ENCODE data around the gene CDH4. TPM values are rescaled to one million over a fixed set of nuclear protein-coding genes. Genes with fewer than 3 reads are reported as not detected.

The CDH4 gene
- total and polyA plus RNA-seq, 2 donors from 2014 or later: 1.1 TPM; not detected in 1

GRCh38 chr20:61436283-61436666 lies 184.2 kb downstream of the CDH4 start:
- H3K27ac ChIP-seq (ENCODE audit: low read depth in 2 of 2, low read length in 2 of 2): no peak overlapping the region
- H3K4me3 ChIP-seq (ENCODE audit: low read length in 3 of 3): no peak overlapping the region
- no peaks in the 10 kb centered on the region for H3K9me3 ChIP-seq (ENCODE audit: control insufficient read depth in 2 of 3, insufficient read depth in 1 of 3, low read length in 3 of 3)
- FAIRE-seq (no peak), DNase-seq (peak in 1 of 5 donors; percentile 11)
- intact Hi-C loops (cut with DNase I): no loop called here
- no peaks in the 10 kb centered on the region for H3K36me3 ChIP-seq (ENCODE audit: control insufficient read depth in 2 of 3, insufficient read depth in 3 of 3, low read length in 3 of 3)
- H3K27me3 ChIP-seq (ENCODE audit: control insufficient read depth, insufficient read depth, low read length): no peaks in the 10 kb centered on the region
- H3K9ac ChIP-seq (ENCODE audit: low read length in 3 of 3): no peak overlapping the region
- TF ChIP-seq CTCF (IDR thresholded peaks at IDR 0.05; ENCODE audit: borderline replicate concordance, extremely low read depth, insufficient read depth): no peak
- no peaks in the 10 kb centered on the region for H3K4me1 ChIP-seq (ENCODE audit: control insufficient read depth in 2 of 3, insufficient read depth in 2 of 3, low read depth in 1 of 3, low read length in 3 of 3)

GRCh38 chr20:61436667-61437279 lies 184.7 kb downstream of the CDH4 start:
- no peak overlapping the region for H3K9ac ChIP-seq (ENCODE audit: low read length in 3 of 3)
- no peaks in the 10 kb centered on the region for H3K4me1 ChIP-seq (ENCODE audit: control insufficient read depth in 2 of 3, insufficient read depth in 2 of 3, low read depth in 1 of 3, low read length in 3 of 3)
- H3K9me3 ChIP-seq (ENCODE audit: control insufficient read depth in 2 of 3, insufficient read depth in 1 of 3, low read length in 3 of 3): no peaks in the 10 kb centered on the region
- H3K27me3 ChIP-seq (ENCODE audit: control insufficient read depth, insufficient read depth, low read length): no peaks in the 10 kb centered on the region
- FAIRE-seq (no peak), DNase-seq (peak in 4 of 5 donors; percentile 27 to 62 (median 50))
- intact Hi-C loops (cut with DNase I): no loop called here
- no peak overlapping the region for H3K4me3 ChIP-seq (ENCODE audit: low read length in 3 of 3)
- TF ChIP-seq CTCF (IDR thresholded peaks at IDR 0.05; ENCODE audit: borderline replicate concordance, extremely low read depth, insufficient read depth): no peak
- no peak overlapping the region for H3K27ac ChIP-seq (ENCODE audit: low read depth in 2 of 2, low read length in 2 of 2)
- no peaks in the 10 kb centered on the region for H3K36me3 ChIP-seq (ENCODE audit: control insufficient read depth in 2 of 3, insufficient read depth in 3 of 3, low read length in 3 of 3)

GRCh38 chr20:61437280-61438206 lies 185.5 kb downstream of the CDH4 start:
- TF ChIP-seq CTCF (IDR thresholded peaks at IDR 0.05; ENCODE audit: borderline replicate concordance, extremely low read depth, insufficient read depth): no peak
- FAIRE-seq: no peak
- Histone ChIP-seq H3K27me3 (ENCODE audit: control insufficient read depth, insufficient read depth, low read length) (no peaks in the 10 kb centered on the region), H3K9me3 (ENCODE audit: control insufficient read depth in 2 of 3, insufficient read depth in 1 of 3, low read length in 3 of 3) (no peaks in the 10 kb centered on the region), H3K36me3 (ENCODE audit: control insufficient read depth in 2 of 3, insufficient read depth in 3 of 3, low read length in 3 of 3) (no peaks in the 10 kb centered on the region), H3K4me1 (ENCODE audit: control insufficient read depth in 2 of 3, insufficient read depth in 2 of 3, low read depth in 1 of 3, low read length in 3 of 3) (no peaks in the 10 kb centered on the region), H3K4me3 (ENCODE audit: low read length in 3 of 3) (no peak overlapping the region), H3K9ac (ENCODE audit: low read length in 3 of 3) (no peak overlapping the region), H3K27ac (ENCODE audit: low read depth in 2 of 2, low read length in 2 of 2) (no peak overlapping the region)
- intact Hi-C loops (cut with DNase I): no loop called here
- DNase-seq: peak in 1 of 5 donors; percentile 22

All from kidney (tissue), 14 donors.